IPS-20b (cell line): ENCODE measurements around the gene FYN.

Source experiments
- H3K27ac ChIP-seq: one replicate; pipeline ENCODE4 v1.5.1; 2013; ENCODE audit warnings: low read length
- H3K27me3 ChIP-seq: 2 replicates; pipeline ENCODE4 v1.6.1; 2013; ENCODE audit warnings: mild to moderate bottlenecking, low read length, inconsistent platforms; ENCODE audit not compliant: insufficient read depth
- H3K36me3 ChIP-seq: 2 replicates; pipeline ENCODE4 v1.6.1; 2013; ENCODE audit warnings: low read depth, mild to moderate bottlenecking, inconsistent platforms, low read length, moderate library complexity; ENCODE audit not compliant: insufficient read depth
- H3K4me1 ChIP-seq: 2 replicates; pipeline ENCODE4 v1.6.1; 2013; ENCODE audit warnings: mild to moderate bottlenecking, control low read depth, inconsistent platforms, low read length, moderate library complexity; ENCODE audit not compliant: insufficient read depth
- H3K4me3 ChIP-seq: 2 replicates; pipeline ENCODE4 v1.5.1; 2013; ENCODE audit warnings: mild to moderate bottlenecking, low read length, inconsistent platforms
- H3K9ac ChIP-seq: 2 replicates; pipeline ENCODE4 v1.6.1; 2013; ENCODE audit warnings: low read depth, mild to moderate bottlenecking, inconsistent platforms, low read length, moderate library complexity
- H3K9me3 ChIP-seq: 2 replicates; pipeline ENCODE4 v1.6.1; 2013; ENCODE audit warnings: mild to moderate bottlenecking, low read depth, low read length, inconsistent platforms; ENCODE audit not compliant: insufficient read depth

FYN gene

DNA sequence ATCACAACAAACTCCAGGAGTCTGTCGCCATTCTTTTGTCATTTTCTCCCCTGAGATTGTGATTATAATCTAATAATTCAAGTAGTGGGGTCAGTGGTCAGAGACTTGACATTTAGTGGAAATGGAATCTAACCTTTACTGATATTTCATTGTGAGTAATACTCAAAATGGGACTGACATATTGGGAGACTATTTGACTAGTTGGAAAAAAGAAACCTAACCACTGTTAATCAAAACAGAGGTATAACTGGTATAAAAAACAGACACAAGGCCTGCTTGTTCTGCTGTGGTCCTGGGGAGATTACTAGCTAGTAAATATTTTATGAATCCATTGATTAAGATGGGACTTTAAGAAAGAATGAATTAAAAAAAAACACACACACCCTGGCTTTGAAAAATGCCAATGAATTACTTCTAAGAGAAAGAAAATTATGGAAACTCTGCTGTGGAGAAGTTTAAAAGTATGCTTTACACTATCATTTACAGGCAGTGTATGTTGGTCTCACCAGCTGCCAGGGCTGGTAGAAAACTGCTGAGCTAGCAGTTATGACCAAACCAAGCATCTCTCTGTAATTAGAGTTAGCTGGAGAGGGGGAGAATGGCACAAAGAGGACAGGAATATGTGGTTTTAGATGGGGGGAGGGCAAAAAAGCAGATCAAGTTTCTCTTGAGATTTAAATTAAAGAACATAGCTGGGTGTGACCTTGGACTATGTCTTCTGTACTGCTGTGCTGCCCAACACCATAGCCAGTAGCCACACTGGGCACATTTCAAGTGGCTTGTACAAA, 103.7 kb downstream of the FYN start:
- Histone ChIP-seq H3K4me3 (no peak overlapping the region), H3K27me3 (no peaks in the 10 kb centered on the region), H3K27ac (no peak overlapping the region), H3K9me3 (no peaks in the 10 kb centered on the region), H3K4me1 (peaks cover 35% of the 10 kb centered on the region), H3K36me3 (no peaks in the 10 kb centered on the region), H3K9ac (no peak overlapping the region)

DNA sequence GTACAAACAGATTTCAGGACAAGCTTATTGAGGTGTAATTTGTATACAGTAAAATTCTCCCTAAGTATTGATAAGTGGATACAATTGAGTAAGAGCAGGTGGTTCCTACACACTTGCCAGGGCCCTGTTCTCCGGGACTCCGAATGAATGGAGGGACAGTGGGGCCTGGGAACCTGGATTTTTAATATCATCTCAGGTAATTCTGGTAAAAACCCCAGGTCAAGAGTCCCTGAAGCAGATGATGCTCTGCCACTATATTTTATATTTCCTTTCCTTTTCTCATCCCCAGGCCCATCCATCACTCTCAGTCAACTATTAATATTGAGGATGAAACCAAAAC, 104.9 kb downstream of the FYN start:
- H3K9me3 ChIP-seq = no peaks in the 10 kb centered on the region
- H3K27ac ChIP-seq = no peak overlapping the region

DNA sequence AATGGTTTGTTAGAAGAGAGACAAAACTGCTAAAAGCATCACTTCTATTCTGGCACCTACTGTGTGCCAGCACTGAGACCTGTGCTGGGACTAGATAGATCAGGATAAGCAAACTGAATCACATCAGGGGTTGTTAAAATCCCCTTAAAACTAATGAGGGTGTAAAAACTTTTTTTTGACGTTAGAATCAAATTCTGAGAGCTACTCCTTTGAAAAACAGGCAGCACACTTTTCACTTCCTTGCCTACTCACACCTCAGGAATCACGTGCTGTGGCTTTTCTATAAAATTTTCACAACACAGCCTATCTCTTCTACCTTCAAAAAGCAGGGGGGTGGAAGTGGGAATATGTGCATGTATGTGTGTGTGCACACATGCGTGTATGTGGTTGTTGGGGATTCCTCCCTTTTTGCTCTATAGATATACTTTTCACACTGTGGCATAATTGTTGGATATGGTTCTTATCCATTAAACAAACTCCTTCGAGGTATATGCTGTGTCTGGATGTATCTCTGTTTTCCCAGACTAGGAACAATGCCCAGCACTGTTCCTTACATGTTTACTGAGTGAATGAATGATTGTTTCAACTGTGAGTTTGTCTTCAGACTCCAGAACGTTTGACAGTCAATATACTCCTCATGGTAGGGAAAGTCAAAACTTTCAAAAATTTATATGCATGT, 105.4 kb downstream of the FYN start:
- H3K9me3 ChIP-seq = no peaks in the 10 kb centered on the region
- no peak overlapping the region for H3K27ac ChIP-seq
- no peak overlapping the region for H3K9ac ChIP-seq
- H3K4me1 ChIP-seq = peaks cover 43% of the 10 kb centered on the region
- no peaks in the 10 kb centered on the region for H3K27me3 ChIP-seq
- no peak overlapping the region for H3K4me3 ChIP-seq
- H3K36me3 ChIP-seq = no peaks in the 10 kb centered on the region

More for the DNA sequence above, 104.9 kb downstream of the FYN start:
- peaks cover 43% of the 10 kb centered on the region for H3K4me1 ChIP-seq
- no peak overlapping the region for H3K4me3 ChIP-seq
- H3K9ac ChIP-seq = no peak overlapping the region
- H3K36me3 ChIP-seq = no peaks in the 10 kb centered on the region
- H3K27me3 ChIP-seq = no peaks in the 10 kb centered on the region

DNA sequence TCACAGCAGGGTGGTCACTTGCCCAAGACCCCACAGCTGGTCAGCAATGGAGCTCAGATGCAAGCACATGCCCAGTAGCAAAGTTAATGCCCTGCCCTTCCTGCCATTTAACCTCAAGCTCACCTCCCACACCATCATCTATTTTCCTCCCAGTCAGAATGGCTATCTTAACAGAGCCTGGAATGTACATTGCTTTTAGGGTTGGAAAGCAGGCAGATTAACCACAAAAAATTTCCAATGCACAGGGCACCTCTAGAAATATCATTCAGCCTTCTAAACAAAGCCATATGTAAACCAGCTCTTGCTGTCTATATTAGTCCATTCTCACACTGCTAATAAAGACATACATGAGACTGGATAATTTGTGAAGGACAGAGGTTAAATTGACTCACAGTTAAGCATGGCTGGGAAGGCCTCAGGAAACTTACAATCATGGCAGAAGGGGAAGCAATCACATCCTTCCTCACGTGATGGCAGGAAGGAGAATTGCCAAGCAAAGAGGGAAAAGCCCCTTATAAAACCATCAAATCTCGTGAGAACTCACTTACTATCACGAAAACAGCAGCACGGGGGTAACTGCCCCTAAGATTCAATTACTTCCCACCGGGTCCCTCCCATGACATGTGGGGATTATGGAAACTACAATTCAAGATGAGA, 106.9 kb downstream of the FYN start:
- Histone ChIP-seq H3K27ac (no peak overlapping the region), H3K4me3 (no peak overlapping the region), H3K27me3 (no peaks in the 10 kb centered on the region), H3K9me3 (no peaks in the 10 kb centered on the region), H3K36me3 (no peaks in the 10 kb centered on the region), H3K4me1 (peaks cover 45% of the 10 kb centered on the region), H3K9ac (no peak overlapping the region)

DNA sequence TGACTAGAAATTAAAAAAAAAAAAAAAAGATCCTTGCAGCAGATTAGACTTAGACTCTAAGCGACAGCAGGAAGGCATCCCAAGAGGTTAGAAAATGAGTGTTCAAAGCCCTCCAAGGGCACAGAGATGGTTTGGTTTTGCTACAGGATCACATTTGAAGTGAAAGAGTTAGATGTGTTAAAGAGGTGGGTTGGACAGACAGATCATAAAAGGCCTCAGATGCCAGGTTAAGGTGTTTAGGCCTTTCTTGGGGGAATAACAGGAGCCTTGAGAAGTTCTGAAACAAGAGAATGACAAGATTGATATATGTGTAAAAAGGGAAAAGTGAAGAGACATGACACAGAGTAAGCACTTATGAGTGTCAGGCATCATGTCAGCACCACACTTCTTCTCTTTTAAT, 107.5 kb downstream of the FYN start:
- H3K36me3 ChIP-seq = no peaks in the 10 kb centered on the region
- no peaks in the 10 kb centered on the region for H3K27me3 ChIP-seq
- no peak overlapping the region for H3K27ac ChIP-seq
- H3K4me1 ChIP-seq = peaks cover 45% of the 10 kb centered on the region
- no peak overlapping the region for H3K9ac ChIP-seq
- no peak overlapping the region for H3K4me3 ChIP-seq
- no peaks in the 10 kb centered on the region for H3K9me3 ChIP-seq

DNA sequence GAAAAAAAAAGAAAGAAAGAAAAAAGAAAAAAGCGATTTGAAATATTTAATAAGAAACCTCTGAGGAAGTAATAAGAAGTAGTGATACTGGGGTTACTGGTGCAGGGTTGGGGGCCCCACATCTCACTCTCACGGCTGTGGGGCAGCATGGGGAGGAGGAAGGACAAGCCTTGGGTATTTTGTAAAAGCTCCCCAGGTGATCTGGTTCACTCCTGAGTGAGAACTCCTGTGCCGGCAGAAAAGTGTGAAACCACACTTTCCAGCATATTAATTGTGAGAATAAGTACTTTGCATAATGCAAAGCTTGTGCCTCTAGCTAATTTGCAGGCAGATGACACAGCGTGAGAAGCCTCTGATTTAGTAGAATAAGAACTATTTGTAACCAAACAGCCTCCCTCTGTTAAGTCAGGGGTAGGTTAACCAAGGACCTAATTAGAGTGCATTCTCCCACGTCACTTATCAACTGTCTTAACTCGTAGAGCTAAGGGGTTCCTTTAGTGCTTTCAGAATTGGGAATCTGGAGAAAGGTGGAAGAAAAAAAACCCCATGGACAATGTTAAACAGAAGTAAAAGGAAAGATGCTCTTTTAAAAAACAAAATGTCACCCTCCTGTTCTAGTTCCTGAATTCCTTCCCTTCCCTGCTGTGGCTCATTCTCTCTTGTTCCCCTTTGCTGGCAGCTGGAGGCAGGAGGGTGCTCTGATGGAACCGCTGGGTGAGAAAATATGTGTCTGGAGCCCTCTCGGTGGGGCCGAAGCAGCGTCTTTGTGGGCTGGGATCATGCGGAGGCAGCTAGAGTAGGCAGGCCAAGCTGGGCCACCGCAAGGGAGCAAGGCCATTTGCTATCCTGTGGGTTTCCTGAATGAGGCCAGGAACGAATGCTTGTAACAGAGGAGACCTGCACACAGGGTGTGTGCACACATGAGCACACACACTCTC, 108.7 kb downstream of the FYN start:
- H3K4me3 ChIP-seq = no peak overlapping the region
- H3K4me1 ChIP-seq = peaks cover 45% of the 10 kb centered on the region; the same call in 1 of the 2 replicates

DNA sequence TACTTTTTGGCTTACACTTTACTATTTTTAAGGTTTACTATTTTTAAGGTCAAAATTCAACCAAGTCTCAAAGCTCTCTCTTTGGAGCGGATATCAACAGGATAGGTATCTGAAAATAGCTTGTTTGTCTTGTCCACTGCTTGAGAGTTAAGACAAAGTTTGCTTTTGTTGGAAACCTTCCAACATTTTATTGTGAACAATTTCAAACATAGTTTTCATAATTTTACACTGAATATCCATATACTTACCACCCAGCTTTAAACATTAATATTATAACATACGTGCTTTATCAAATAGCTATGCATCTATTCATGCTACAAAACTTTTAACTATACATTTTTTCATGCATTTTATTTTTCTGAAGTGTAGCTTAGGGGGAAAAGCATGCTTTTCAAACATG, 109.9 kb downstream of the FYN start:
- H3K4me3 ChIP-seq = no peak overlapping the region
- no peaks in the 10 kb centered on the region for H3K27me3 ChIP-seq
- H3K4me1 ChIP-seq = peaks cover 52% of the 10 kb centered on the region; the same call in 1 of the 2 replicates
- H3K36me3 ChIP-seq = no peaks in the 10 kb centered on the region
- H3K9me3 ChIP-seq = no peaks in the 10 kb centered on the region
- H3K27ac ChIP-seq = no peak overlapping the region
- H3K9ac ChIP-seq = no peak overlapping the region

More for the DNA sequence above, 108.7 kb downstream of the FYN start:
- Histone ChIP-seq H3K27me3 (no peaks in the 10 kb centered on the region), H3K36me3 (no peaks in the 10 kb centered on the region), H3K9ac (peak overlapping the region; percentile 26; the same call in 1 of the 2 replicates), H3K27ac (peak overlapping the region; percentile 7), H3K9me3 (no peaks in the 10 kb centered on the region)

DNA sequence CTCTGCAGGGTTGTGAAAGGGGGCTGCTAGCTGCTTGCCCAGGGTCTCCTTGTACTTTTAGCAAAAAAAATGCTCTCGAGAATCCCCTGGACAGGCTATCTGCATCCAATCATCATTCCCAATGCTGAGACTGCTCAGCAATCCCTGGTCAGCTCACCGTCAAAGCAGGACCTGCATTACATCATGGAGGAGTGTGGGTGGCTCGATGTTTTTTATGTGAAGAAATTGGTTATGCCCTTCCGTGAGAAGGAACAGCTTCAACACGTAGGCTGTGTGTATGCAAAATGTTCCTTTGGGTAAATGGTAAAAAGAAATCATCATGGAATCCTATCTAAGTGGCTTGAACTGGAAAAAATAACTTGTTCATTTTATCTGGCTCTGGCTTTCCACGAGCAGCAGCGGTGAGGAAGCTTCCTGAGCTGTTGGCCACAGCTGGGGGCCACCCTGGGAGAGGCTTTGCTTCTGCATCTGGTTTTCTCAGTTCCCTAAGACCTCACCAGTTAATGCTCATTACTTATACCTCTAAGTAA, 111.4 kb downstream of the FYN start:
- Histone ChIP-seq H3K36me3 (no peaks in the 10 kb centered on the region), H3K27ac (no peak overlapping the region), H3K4me3 (no peak overlapping the region), H3K9me3 (no peaks in the 10 kb centered on the region), H3K4me1 (peaks cover 62% of the 10 kb centered on the region; the same call in 1 of the 2 replicates), H3K9ac (no peak overlapping the region), H3K27me3 (no peaks in the 10 kb centered on the region)

DNA sequence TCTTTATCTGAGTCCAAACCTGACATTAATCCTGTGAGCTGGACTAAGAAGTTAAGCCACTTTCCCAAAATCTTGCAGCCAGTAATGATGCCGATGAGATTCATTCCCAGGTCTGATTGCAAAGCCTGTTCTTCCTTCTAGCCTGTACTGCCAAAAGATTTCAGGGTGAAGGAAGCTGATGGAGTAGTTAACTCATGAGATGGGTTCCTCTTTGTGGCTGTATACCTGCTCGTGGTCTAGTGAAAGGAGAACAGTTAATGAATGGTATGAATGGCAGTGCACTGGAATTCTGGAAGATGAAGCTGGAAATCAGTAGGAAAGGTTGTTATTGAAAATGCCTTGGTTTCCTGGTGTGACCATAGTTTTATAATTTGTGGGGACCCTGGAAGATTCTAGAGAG, 112.0 kb downstream of the FYN start:
- no peak overlapping the region for H3K4me3 ChIP-seq
- no peaks in the 10 kb centered on the region for H3K27me3 ChIP-seq
- no peak overlapping the region for H3K9ac ChIP-seq
- peaks cover 62% of the 10 kb centered on the region; the same call in 1 of the 2 replicates for H3K4me1 ChIP-seq
- no peaks in the 10 kb centered on the region for H3K36me3 ChIP-seq
- no peaks in the 10 kb centered on the region for H3K9me3 ChIP-seq
- no peak overlapping the region for H3K27ac ChIP-seq

DNA sequence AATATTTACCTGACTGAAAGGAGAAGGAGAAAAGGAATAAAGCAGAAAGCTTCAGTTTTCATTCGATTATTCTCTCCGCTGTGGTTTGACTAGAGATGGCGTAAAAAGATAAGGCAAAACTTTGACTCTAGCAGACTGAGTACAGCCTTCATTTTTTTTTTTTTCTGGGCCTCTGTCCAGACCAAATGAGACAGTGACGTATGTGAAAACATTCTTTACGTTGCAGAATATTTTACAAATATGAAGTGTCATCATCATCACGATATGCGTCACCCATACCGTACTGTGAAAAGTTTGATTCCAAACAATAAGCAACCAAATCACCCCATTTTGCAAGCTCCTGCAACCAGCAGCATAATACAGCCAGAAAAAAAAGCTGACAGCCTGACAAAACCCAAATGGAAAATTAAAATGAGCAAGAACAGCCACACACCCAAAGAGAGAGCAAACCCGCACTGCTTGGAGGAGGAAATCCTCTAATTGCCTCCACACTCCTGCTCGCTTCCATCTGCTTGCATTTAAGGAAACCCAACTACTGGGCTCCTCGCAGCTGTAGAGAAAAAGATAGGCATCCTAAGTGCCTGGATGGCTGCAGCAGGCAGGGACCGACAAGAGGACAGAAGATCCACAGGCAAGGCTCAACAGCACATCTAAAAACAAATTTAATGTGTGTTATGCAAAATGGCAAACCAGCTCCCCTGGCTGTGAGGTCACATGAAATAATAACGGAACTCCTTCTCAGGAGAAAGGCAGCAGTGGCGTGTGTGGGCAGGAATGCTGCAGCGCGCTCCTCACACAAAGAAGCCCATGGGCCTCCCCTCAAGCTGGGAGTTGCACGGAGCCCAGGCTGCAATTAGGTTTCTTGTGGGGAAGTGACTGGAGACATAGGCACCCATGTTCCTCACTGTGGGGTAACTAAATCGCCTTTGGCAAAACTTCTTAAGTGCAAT, 113.1 kb downstream of the FYN start:
- no peaks in the 10 kb centered on the region for H3K36me3 ChIP-seq
- H3K27me3 ChIP-seq = no peaks in the 10 kb centered on the region
- peaks cover 54% of the 10 kb centered on the region; the same call in 1 of the 2 replicates for H3K4me1 ChIP-seq
- H3K27ac ChIP-seq = peak overlapping the region; percentile 60
- no peak overlapping the region for H3K9ac ChIP-seq
- H3K4me3 ChIP-seq = no peak overlapping the region
- H3K9me3 ChIP-seq = no peaks in the 10 kb centered on the region
